HL-60 (cell line): ENCODE data around the gene KRTAP26-1.

Experiments
- DNase-seq, 2 experiments: peaks; one replicate each; pipeline ENCODE4 v3.0.0-alpha.2; 2010 to 2020; ENCODE audit warnings: low read depth in 1 of 2, low spot score in 1 of 2
- H3K27ac ChIP-seq: fragments of 250-450 bp; sonication (Bioruptor Pico); replicated peaks from 2 replicates; pipeline ENCODE4 v1.5.1; 2020; ENCODE audit warnings: mild to moderate bottlenecking, moderate library complexity
- H3K27me3 ChIP-seq: fragments of 250-450 bp; sonication (Bioruptor Pico); 2 replicates; pipeline ENCODE4 v1.5.1; 2021; ENCODE audit warnings: mild to moderate bottlenecking, moderate library complexity; ENCODE audit not compliant: insufficient read depth, poor library complexity, severe bottlenecking
- H3K4me3 ChIP-seq: replicated peaks from 2 replicates; pipeline ENCODE4 v1.5.1; 2011; ENCODE audit warnings: mild to moderate bottlenecking, control low read depth, low read length; ENCODE audit not compliant: insufficient read depth
- CTCF ChIP-seq: IDR thresholded peaks from one replicate; pipeline ENCODE4 v1.5.1; 2011; ENCODE audit warnings: low read length, control low read depth, inconsistent platforms; ENCODE audit not compliant: insufficient read depth
- GABPA ChIP-seq: IDR thresholded peaks from 2 replicates; pipeline ENCODE4 v1.6.1; 2012; ENCODE audit warnings: low read depth
- POLR2AphosphoS5 ChIP-seq: IDR thresholded peaks from 2 replicates; pipeline ENCODE4 v1.6.1; 2012; ENCODE audit warnings: low read depth
- REST ChIP-seq: IDR thresholded peaks from 2 replicates; pipeline ENCODE4 v1.6.1; 2012; ENCODE audit warnings: low read depth; ENCODE audit not compliant: insufficient replicate concordance
- SPI1 ChIP-seq: IDR thresholded peaks from 2 replicates; pipeline ENCODE4 v1.6.1; 2012; ENCODE audit warnings: low read depth, mild to moderate bottlenecking, borderline replicate concordance

The KRTAP26-1 gene

GRCh38 chr21:30282850-30283249 lies 37.3 kb downstream of the KRTAP26-1 start, which contains the start of gene KRTAP24-1:
Gene KRTAP24-1 (minus strand): TSS chr21:30282950. CDS start chr21:30282932, 18 bp downstream.
- TF ChIP-seq CTCF (no peak), GABPA (no peak), SPI1 (no peak), REST (no peak), POLR2AphosphoS5 (no peak)
- no peak within 1 kb of the TSS for H3K4me3 ChIP-seq
- DNase-seq, result no peak
- no peak within 1 kb of the TSS for H3K27ac ChIP-seq
- H3K27me3 ChIP-seq, result peaks cover 3% of the 10 kb centered on the region

- no peak for DNase-seq
- no peaks in the 10 kb centered on the region for H3K27me3 ChIP-seq
- no peak overlapping the region for H3K27ac ChIP-seq
- H3K4me3 ChIP-seq, result no peak overlapping the region
- TF ChIP-seq REST (no peak), SPI1 (no peak), GABPA (no peak), POLR2AphosphoS5 (no peak)
These were observed 48.5 kb downstream of the KRTAP26-1 start for GRCh38 chr21:30271611-30272010.

GRCh38 chr21:30271156-30271555 lies 49.0 kb downstream of the KRTAP26-1 start:
- Histone ChIP-seq H3K27ac (no peak overlapping the region), H3K4me3 (no peak overlapping the region), H3K27me3 (no peaks in the 10 kb centered on the region)
- DNase-seq, result no peak
- TF ChIP-seq SPI1 (no peak), POLR2AphosphoS5 (no peak), REST (no peak), GABPA (no peak), CTCF (no peak)
